HG03064 (cell line): ENCODE measurements around the gene CEP192.

Source experiments
- ATAC-seq: cut with Tn5 transposase; IDR thresholded peaks from one replicate; pipeline ENCODE4 v1.9.1; 2021; ENCODE audit warnings: low read depth; ENCODE audit not compliant: unreplicated experiment

CEP192 gene

GRCh38 chr18:13099113-13099512 is 108.0 kb downstream of the CEP192 start:
- ATAC-seq = no peak

GRCh38 chr18:13100942-13101658 is 109.9 kb downstream of the CEP192 start:
- ATAC-seq = no peak

- no peak for ATAC-seq
Observed at GRCh38 chr18:13101659-13102197, 110.6 kb downstream of the CEP192 start.

GRCh38 chr18:13103366-13103765 is 112.2 kb downstream of the CEP192 start:
- no peak for ATAC-seq

- ATAC-seq = no peak
Observed at GRCh38 chr18:13105059-13105458, 113.9 kb downstream of the CEP192 start.

GRCh38 chr18:13107074-13107473 is 115.9 kb downstream of the CEP192 start:
- no peak for ATAC-seq

GRCh38 chr18:13108330-13108729 is 117.2 kb downstream of the CEP192 start:
- no peak for ATAC-seq

GRCh38 chr18:13110559-13110958 is 119.4 kb downstream of the CEP192 start:
- ATAC-seq = no peak

- no peak for ATAC-seq
Observed at GRCh38 chr18:13112982-13113381, 121.8 kb downstream of the CEP192 start.

GRCh38 chr18:13120255-13120654 is 129.1 kb downstream of the CEP192 start:
- no peak for ATAC-seq

- no peak for ATAC-seq
Observed at GRCh38 chr18:13120983-13121441, 129.8 kb downstream of the CEP192 start.

- ATAC-seq = no peak
Observed at GRCh38 chr18:13124411-13124810, 133.2 kb downstream of the CEP192 start.

- ATAC-seq = no peak
Observed at GRCh38 chr18:13125191-13125590, 134.0 kb downstream of the CEP192 start.

GRCh38 chr18:13126966-13127598 is 135.9 kb downstream of the CEP192 start:
- ATAC-seq = no peak

GRCh38 chr18:13131283-13131682 is 140.1 kb downstream of the CEP192 start:
- no peak for ATAC-seq

GRCh38 chr18:13134551-13135401 is 143.6 kb downstream of the CEP192 start:
- ATAC-seq = no peak

GRCh38 chr18:13136056-13136903 is 145.1 kb downstream of the CEP192 start:
- no peak for ATAC-seq

- no peak for ATAC-seq
Observed at GRCh38 chr18:13136904-13137669, 145.9 kb downstream of the CEP192 start.

- no peak for ATAC-seq
Observed at GRCh38 chr18:13137670-13138419, 146.7 kb downstream of the CEP192 start.
